GM21423 (cell line): Measurements from ENCODE around the gene GPX8.

Source experiments
- ATAC-seq: cut with Tn5 transposase; IDR thresholded peaks from one replicate; pipeline ENCODE4 v1.9.1; 2021; ENCODE audit warnings: mild to moderate bottlenecking, moderate library complexity; ENCODE audit not compliant: unreplicated experiment

Gene GPX8

DNA sequence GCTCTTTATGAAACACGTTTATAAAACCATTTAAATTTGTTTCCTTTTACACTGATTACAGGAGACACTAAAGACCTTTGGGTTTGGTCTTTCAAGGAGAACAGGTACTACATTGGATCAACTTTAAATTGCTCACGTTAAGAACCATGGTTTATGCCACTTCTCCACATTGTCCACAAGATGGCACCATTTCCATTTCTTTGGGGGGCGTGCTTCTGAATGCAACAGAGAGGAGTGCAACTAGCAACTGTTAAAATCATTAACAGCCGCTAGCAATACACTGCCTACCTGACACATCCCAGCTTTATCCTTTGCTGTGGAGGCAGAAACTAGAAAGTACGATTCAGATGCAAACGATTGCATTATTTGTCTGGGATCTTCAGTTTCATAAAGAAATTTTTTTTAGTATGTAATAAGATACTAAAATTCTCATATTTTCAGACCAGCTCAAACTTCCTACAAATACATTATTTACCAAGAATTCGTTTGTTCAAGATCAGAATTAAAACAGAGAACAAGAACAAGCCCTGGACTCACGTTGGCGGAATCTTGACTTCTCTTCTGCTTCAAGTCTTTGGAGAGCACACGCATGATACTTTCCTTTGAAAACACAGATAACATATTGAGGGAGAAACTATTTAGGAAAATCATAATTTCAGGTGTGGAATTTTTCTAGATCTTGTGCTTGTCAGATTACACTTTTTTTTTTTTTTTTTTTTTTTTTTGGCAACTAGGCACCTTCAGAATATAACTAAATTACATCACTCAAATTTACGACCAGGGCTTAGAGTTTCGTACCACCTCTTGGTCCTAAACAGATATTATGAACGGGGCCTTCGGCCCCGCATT, 12.3 kb downstream of the GPX8 start:
- peak; percentile 69 for ATAC-seq

DNA sequence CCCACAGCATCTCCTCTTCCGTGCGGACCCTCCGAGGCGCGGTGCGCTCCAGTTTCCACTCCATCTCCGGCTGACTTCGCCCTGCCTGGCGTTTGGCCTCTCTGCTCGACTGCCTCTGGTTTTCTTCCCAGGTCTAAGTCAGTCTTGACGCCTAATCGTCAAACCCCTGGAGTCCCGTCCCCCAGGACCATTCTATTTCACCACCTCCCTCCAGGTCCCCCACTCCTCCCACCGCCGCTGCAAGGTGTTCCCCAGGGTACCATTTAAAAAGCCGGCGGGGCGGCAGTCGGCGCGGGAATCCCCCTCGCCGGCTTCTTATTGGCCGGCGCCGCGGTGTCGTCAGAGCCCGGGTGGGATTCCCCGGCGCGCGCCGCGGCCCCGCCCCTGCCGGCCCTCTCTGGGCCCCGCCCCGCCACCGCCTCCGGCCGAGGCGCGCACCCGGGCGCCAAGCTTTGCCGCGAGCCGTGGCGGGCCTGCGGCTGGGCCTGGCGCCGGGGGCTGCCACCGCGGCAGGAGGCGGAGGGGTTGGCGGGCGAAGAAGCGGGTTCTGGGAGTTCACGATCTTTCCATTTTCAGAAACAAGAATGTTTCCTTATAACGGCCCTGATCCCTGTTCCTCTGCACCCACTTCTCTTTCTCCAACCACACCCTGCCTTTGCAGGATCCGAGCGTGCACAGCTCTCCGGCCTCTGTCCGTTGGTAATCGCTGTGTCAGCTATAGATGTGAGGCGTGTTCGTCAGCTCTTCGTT, 13.1 kb downstream of the GPX8 start, which contains the start of gene CDC20B:
Gene CDC20B (minus strand): TSS at position 241 of the 750 bp plus-strand sequence. CDS start 177 bp downstream, at position 64.
- ATAC-seq, result peak; percentile 92

DNA sequence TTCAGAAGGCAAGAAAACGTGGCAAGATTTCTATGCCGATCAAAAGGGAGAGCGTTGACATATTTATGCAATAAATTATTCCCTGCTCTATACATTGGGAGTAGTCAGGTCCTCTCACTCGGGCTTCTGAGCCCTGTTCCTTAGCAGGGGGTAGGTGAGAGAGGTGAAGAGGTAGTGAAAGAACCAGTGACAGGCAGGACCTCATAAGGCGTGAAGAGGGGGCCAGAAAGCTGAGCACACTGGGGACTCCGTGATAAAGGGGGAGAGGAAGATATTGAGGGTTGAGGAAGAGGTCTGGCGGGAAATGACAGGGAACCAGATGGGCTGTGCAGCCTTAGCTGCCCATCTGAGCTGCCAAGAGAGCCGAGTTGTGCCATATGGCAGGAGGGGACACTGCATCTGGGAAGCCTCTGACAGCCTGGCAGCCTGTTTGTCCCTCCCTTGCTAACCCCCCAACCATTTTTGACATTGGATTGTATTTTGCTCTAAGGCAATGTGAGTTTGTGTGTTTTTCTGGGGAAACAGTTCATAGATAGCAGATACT, 13.8 kb downstream of the GPX8 start:
- peak; percentile 5 for ATAC-seq

DNA sequence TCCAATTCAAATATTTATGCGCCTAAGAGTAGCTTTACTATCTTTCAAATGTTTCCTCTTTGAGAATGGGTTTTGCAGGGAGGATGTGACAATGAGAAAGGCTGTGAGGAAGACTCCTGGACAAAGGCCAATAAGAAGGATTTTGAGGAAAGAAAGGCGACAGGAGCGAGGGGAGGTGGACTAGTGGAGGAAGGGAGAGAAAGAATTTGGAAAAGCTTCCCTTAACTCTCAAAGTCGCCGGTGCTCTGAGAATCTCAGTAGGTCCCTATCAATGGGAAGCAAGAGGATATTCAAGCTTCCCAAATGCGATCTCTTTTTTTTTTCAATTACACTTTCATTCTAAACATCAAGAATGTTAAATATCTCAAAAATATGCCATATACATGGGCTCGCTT, 15.8 kb downstream of the GPX8 start:
- ATAC-seq, result no peak

DNA sequence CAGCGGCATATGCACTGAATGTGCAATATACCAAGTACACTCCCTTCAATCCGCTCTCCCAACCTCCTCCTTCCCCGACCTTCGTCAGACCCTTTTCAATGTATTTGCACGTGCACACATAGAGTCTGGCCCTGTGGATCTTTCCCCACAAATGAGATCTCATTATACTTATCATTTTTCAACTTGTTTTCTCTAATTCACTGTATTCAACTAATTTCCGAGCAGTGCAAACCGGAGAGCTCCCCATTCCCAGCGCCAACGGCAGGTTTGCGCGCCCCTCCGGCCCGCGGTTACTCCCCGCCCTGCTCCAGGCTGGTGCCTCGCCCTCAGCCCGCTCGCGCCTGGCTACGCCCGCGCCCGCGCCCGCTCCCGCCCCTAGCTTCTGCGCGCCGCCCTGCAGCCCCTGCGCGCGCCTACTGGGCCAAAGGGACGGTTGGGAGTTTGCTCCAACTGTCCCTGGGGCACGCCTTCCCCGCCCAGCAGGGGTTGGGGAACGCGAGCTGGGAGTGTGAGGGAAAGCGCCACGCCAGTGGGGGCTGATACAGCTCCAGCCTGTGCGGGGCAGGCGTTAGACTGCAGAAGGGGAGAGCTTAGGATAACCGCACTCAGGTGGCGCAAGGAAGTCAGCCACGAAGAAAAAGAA, 16.3 kb downstream of the GPX8 start:
- no peak for ATAC-seq

DNA sequence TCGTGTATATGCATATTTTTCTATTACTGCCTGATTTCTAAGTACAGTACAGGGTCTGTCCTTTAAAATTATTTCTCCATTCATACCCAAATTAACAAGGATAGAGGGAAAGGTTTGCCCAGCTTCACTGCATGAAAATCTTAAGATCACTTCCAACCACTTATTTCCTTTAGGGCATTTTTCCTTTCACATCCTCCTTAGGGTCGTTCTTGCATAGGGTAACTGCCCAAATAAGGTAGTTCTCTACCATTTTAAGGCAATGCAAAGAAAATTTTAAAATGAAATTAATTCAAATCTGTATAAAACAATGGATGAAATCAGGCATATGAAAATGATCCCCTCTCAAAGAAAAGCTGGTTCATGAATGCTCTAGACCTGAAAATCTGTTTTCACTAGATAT, 17.1 kb downstream of the GPX8 start:
- no peak for ATAC-seq

DNA sequence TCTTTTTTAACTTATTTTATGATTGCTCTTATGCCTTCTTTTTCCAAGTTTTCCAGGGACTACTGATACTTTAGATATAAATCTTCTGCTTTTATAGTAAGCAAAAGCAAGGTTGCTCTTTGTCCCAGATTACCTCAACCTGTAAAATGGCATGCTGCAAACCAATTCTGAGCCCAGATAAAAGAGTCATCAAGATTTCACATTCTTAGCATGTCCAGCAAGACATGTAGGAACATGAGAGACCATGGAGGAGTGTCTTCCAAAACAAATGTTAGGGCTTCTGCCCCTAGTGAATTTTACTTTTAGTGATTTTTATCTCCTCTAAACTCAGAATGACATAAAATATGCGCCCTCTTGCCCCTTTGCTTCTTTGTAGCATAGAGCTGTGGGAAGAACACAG, 20.0 kb downstream of the GPX8 start:
- ATAC-seq, result no peak

DNA sequence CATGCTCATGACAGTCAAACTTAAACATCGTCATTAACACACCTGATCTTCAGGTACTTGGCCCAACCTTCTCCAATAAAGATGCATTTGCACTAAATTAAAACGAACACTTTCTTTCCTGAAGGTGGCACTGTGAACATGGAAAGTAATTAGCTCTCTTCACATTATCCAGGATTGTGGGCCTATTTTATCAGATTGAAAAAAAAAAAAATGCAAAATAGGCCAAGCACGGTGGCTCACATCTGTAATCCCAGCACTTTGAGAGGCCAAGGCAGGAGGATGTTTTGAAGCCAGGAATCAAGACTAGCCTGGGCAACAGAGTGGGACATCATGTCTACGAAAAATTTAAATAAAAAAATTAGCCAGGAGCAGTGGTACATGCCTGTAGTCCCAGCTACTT, 27.4 kb downstream of the GPX8 start:
- no peak for ATAC-seq

DNA sequence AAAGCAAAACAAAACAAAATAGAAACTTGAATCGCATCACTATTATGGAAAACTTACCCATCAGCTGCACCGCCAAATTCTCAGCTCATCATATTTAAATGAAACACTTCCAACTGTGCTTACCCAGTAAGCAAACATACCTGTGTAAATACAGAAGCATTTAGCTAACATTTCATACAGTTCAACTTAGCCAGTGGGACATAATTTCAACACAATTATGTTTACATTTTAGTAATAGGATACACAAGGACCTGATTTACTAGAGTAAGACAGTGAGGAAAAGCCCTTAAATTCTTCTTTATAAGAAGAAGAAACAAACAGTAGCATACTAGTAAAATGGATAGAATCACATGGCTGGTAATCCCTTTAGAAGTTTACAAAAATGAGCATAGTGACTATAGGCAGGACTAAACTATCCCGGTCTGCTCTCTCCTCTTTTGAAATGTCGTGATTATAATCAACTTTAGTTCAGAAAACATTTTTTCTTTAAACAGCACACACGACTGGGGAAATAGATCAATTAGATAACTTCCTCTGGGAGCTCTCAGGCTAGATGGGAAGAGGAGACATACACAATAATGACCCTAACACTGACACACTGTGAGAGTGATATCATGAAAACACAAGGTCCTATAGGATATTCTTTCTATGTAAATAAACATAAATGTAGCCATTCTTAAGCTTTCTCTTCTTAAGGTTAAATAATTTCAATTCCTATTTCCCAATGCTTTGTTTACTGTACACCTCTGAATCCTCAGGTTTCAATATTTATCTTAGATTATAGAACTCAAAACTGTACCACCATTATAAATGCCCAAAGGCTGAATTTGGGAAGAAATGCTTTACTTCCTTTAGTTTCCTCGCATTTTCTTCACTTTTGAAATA, 28.9 kb downstream of the GPX8 start:
- no peak for ATAC-seq

DNA sequence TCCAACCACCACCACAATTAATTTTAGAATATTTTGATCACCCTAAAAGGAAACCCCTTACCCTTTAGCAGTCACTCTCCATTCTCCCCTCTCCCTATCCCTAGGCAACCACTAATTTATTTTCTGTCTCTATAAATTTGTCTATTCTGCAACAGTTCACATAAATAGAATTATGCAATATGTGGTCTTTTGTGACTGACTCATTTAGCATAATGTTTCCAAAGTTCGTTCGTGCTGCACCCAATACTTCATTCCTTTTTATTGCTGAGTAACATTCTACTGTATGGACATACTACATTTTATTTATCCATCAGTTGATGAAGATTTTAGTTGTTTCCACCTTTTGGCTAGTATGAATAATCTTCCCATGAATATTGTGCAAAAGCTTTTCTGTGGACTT, 31.2 kb downstream of the GPX8 start:
- ATAC-seq, result no peak

DNA sequence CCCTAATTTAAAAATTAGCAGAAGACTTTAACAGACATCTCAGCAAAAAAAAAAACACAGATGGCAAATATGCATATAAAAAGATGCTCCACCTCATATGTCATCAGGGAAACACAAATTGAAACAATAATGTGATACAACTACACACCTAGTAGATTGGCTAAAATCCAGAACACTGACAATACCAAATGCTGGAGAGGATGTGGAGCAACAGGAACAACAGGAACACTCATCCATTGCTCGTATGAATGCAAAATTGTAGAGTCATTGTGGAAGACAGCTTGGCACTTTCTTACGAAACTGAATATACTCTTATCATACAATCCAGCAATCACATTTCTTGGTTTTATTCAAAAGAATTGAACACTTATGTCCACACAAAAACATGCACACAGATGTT, 45.0 kb downstream of the GPX8 start:
- no peak for ATAC-seq

DNA sequence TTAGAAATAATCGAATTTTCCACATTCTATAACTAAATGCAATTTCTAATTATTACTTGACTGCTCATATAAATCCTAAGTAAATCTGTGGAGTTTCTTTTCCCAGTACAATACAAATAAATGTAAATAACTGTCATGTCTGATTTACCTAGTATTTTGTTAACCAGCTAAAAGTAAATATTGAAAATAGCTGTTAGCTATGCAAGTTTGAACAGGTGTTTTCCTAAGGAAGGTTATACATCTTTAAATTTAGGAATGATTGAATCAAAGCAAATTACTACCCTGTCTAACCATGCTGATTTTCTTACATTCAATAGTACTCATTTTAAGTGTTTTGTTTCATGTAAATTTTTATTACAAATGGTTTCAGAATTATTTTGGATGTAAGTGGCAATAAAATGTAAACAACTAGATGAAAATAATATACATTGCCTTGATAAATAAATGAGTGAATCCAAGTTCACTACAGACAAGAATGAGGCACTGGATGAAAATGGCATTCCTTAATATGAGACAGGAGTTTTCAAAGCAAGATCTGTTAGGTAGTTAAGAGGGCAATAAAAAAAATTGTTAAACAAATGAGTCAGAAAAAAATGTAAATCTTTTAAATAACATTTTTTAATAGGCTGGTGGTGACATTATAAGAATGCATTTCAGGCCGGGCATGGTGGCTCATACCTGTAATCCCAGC, 51.4 kb downstream of the GPX8 start:
- ATAC-seq, result no peak
